Mesenchymal stem cell (in vitro differentiated cells and primary cell): ENCODE data around the gene TRIAP1.

ENCODE experiments used
- DNase-seq: peaks from one replicate; pipeline ENCODE4 v3.0.0-alpha.2; 2013
- H2AFZ ChIP-seq: one replicate; pipeline ENCODE4 v1.6.1; 2013; ENCODE audit warnings: low read depth, mild to moderate bottlenecking, control low read depth, inconsistent platforms, low read length, moderate library complexity
- H2AK5ac ChIP-seq: 2 replicates; pipeline ENCODE4 v1.6.1; 2013; ENCODE audit warnings: low read length, moderate library complexity, mild to moderate bottlenecking, inconsistent platforms; ENCODE audit not compliant: severe bottlenecking
- H2BK120ac ChIP-seq: one replicate; pipeline ENCODE4 v1.6.1; 2013; ENCODE audit warnings: low read depth, mild to moderate bottlenecking, inconsistent platforms, low read length, moderate library complexity
- H2BK12ac ChIP-seq, 2 experiments: one replicate each; pipeline ENCODE4 v1.6.1; 2013; ENCODE audit warnings: inconsistent platforms in 2 of 2, low read length in 2 of 2, mild to moderate bottlenecking in 2 of 2, moderate library complexity in 2 of 2, control low read depth in 1 of 2
- H2BK15ac ChIP-seq: one replicate; pipeline ENCODE4 v1.6.1; 2013; ENCODE audit warnings: mild to moderate bottlenecking, low read depth, inconsistent platforms; ENCODE audit not compliant: poor library complexity, severe bottlenecking
- H2BK5ac ChIP-seq: 2 replicates; pipeline ENCODE4 v1.6.1; 2013; ENCODE audit warnings: low read depth, mild to moderate bottlenecking, low read length, control low read depth, inconsistent platforms; ENCODE audit not compliant: poor library complexity, severe bottlenecking
- H3K14ac ChIP-seq, 2 experiments: one replicate each; pipeline ENCODE4 v1.6.1; 2013; ENCODE audit warnings: inconsistent platforms in 2 of 2, low read length in 2 of 2, control low read depth in 1 of 2, mild to moderate bottlenecking in 1 of 2, moderate library complexity in 1 of 2
- H3K18ac ChIP-seq, 2 experiments: one replicate each; pipeline ENCODE4 v1.6.1; 2013; ENCODE audit warnings: inconsistent platforms in 2 of 2, low read length in 2 of 2, control low read depth in 1 of 2, low read depth in 1 of 2, mild to moderate bottlenecking in 1 of 2
- H3K23ac ChIP-seq, 2 experiments: one replicate each; pipeline ENCODE4 v1.6.1; 2013; ENCODE audit warnings: inconsistent platforms in 2 of 2, low read length in 2 of 2, mild to moderate bottlenecking in 2 of 2, moderate library complexity in 2 of 2, control low read depth in 1 of 2
- H3K27ac ChIP-seq: 2 replicates; pipeline ENCODE4 v1.5.1; 2013; ENCODE audit warnings: mild to moderate bottlenecking, moderate library complexity, low read length, control low read depth, inconsistent platforms; ENCODE audit not compliant: poor library complexity, severe bottlenecking
- H3K27me3 ChIP-seq, 2 experiments: 2 replicates each; pipeline versions ENCODE4 v1.6.1 to v1.7.0; 2013; ENCODE audit warnings: low read length in 2 of 2, mild to moderate bottlenecking in 2 of 2, moderate library complexity in 2 of 2, control low read depth in 1 of 2, inconsistent platforms in 1 of 2; ENCODE audit not compliant: control insufficient read depth in 1 of 2, insufficient read depth in 1 of 2
- H3K36me3 ChIP-seq, 2 experiments: 2 replicates each; pipeline versions ENCODE4 v1.6.1 to v1.7.0; 2013; ENCODE audit warnings: low read length in 2 of 2, control low read depth in 1 of 2, inconsistent platforms in 1 of 2, low read depth in 1 of 2, mild to moderate bottlenecking in 1 of 2; ENCODE audit not compliant: insufficient read depth in 2 of 2, control insufficient read depth in 1 of 2
- H3K4ac ChIP-seq, 2 experiments: one replicate each; pipeline ENCODE4 v1.6.1; 2013; ENCODE audit warnings: inconsistent platforms in 2 of 2, low read length in 2 of 2, mild to moderate bottlenecking in 2 of 2, moderate library complexity in 2 of 2, control low read depth in 1 of 2, low read depth in 1 of 2
- H3K4me1 ChIP-seq: 2 replicates; pipeline ENCODE4 v1.6.1; 2013; ENCODE audit warnings: low read depth, low read length, control low read depth; ENCODE audit not compliant: control insufficient read depth, insufficient read depth
- H3K4me2 ChIP-seq: 2 replicates; pipeline ENCODE4 v1.6.1; 2013; ENCODE audit warnings: low read length, mild to moderate bottlenecking, inconsistent platforms; ENCODE audit not compliant: poor library complexity, severe bottlenecking
- H3K4me3 ChIP-seq, 2 experiments: 2 replicates each; pipeline versions ENCODE4 v1.5.1 to v1.7.0; 2013; ENCODE audit warnings: low read length in 2 of 2, mild to moderate bottlenecking in 2 of 2, control low read depth in 1 of 2, low read depth in 1 of 2; ENCODE audit not compliant: insufficient read depth in 1 of 2
- H3K79me1 ChIP-seq: replicated peaks from 2 replicates; pipeline ENCODE4 v1.6.1; 2013; ENCODE audit warnings: mild to moderate bottlenecking, control low read depth, low read length, inconsistent platforms; ENCODE audit not compliant: poor library complexity, severe bottlenecking
- H3K9ac ChIP-seq: 2 replicates; pipeline ENCODE4 v1.7.0; 2013; ENCODE audit warnings: mild to moderate bottlenecking, low read length, moderate library complexity
- H3K9me3 ChIP-seq: 2 replicates; pipeline ENCODE4 v1.7.0; 2013; ENCODE audit warnings: mild to moderate bottlenecking, low read length; ENCODE audit not compliant: control insufficient read depth
- H4K8ac ChIP-seq: one replicate; pipeline ENCODE4 v1.6.1; 2013; ENCODE audit warnings: inconsistent platforms, mild to moderate bottlenecking, low read length, moderate library complexity
- H4K91ac ChIP-seq: one replicate; pipeline ENCODE4 v1.6.1; 2013; ENCODE audit warnings: mild to moderate bottlenecking, low read length, inconsistent platforms
- WGBS: methylation state at CpG from one replicate; pipeline ENCODE4 v1.1.7; 2013; ENCODE audit warnings: mixed read lengths; 5-methylcytosine and 5-hydroxymethylcytosine counted together

The TRIAP1 gene

DNA sequence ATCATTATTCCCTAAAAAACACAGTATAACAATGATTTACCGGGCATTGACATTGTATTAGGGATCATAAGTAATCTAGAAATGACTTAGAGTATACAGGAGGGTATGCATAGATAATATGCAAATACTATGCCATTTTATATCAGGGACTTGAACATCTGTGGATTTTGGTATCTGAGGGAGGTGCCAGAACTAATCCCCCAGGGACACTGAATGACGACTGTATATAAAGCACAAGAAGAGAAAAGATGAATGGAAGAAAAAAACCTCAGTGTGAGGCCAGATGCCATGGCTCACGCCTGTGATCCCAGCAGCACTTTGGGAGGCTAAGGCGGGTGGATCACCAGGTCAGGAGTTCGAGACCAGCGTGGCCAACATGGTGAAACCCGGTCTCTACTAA lies 33.8 kb downstream of the TRIAP1 start:
- Histone ChIP-seq H2BK120ac (no peak overlapping the region), H3K4me1 (no peaks in the 10 kb centered on the region), H3K14ac (no peak overlapping the region), H3K79me1 (no peaks in the 10 kb centered on the region), H3K36me3 (no peaks in the 10 kb centered on the region), H3K4me2 (no peak overlapping the region), H2BK15ac (no peak overlapping the region), H2BK5ac (no peak overlapping the region), H3K23ac (no peak overlapping the region), H3K27ac (no peak overlapping the region), H3K4me3 (no peak overlapping the region), H3K18ac (no peak overlapping the region), H3K9ac (no peak overlapping the region), H2AFZ (no peak overlapping the region), H3K27me3 (peaks cover 0 to 10% of the 10 kb centered on the region in 2 experiments), H4K8ac (no peak overlapping the region), H3K4ac (no peak overlapping the region), H3K9me3 (no peaks in the 10 kb centered on the region), H4K91ac (no peak overlapping the region), H2AK5ac (no peak overlapping the region), H2BK12ac (no peak overlapping the region)
- DNase-seq = no peak
- 92% methylated on average over 6 of the region's 7 CpGs for WGBS

DNA sequence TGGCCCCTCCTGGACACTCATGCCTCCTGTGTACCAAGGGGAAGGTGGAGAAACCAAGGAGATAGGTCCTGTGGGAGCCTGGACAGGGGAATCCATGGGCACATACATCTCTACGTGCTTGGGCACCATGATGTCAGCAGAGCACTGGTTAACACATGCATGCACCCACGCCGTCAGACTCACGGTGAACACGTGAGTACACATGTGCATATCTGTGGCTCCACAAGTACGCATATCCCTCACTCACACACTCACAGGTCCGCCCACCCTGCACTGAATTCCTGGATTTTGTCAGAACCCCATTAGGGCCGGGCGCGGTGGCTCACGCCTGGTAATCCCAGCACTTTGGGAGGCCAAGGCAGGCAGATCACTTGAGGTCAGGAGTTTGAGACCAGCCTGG lies 37.4 kb downstream of the TRIAP1 start:
- no peaks in the 10 kb centered on the region for H3K79me1 ChIP-seq
- no peak overlapping the region for H4K91ac ChIP-seq
- no peak overlapping the region for H3K4me3 ChIP-seq
- no peak overlapping the region for H3K18ac ChIP-seq
- H3K23ac ChIP-seq = no peak overlapping the region
- DNase-seq = no peak
- H3K9me3 ChIP-seq = no peaks in the 10 kb centered on the region
- H2AK5ac ChIP-seq = no peak overlapping the region
- H3K14ac ChIP-seq = no peak overlapping the region
- H3K27ac ChIP-seq = no peak overlapping the region
- no peak overlapping the region for H3K9ac ChIP-seq
- no peak overlapping the region for H3K4me2 ChIP-seq
- no peak overlapping the region for H4K8ac ChIP-seq
- no peaks in the 10 kb centered on the region for H3K4me1 ChIP-seq
- WGBS = 95% methylated on average over 11 of the region's 11 CpGs
- no peak overlapping the region for H2BK12ac ChIP-seq
- H3K27me3 ChIP-seq = peaks cover 0 to 16% of the 10 kb centered on the region in 2 experiments
- no peak overlapping the region for H2BK15ac ChIP-seq
- no peak overlapping the region for H3K4ac ChIP-seq
- no peak overlapping the region for H2BK5ac ChIP-seq
- no peaks in the 10 kb centered on the region for H3K36me3 ChIP-seq
- no peak overlapping the region for H2BK120ac ChIP-seq
- no peak overlapping the region for H2AFZ ChIP-seq

DNA sequence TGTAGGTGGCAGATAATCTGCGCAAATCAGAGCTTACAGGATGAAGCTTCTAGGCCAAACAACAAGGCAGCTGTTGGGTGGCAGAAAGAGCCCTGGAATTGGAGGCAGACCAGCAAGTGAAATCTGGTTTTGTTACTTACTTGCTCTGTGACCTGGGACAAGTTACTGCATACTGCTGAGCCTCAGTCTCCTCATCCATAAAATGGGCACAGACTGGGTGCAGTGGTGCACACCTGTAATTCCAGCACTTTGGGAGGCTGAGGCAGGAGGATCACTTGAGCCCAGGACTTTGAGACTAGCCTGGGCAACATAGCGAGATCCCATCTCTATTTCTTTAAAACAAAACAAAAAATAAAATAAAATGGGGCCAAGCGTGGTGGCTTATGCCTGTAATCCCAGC lies 39.6 kb downstream of the TRIAP1 start:
- H2BK120ac ChIP-seq = no peak overlapping the region
- no peaks in the 10 kb centered on the region for H3K4me1 ChIP-seq
- no peak for DNase-seq
- H3K23ac ChIP-seq = no peak overlapping the region
- H3K4ac ChIP-seq = no peak overlapping the region
- H2AK5ac ChIP-seq = no peak overlapping the region
- no peak overlapping the region for H3K27ac ChIP-seq
- no peak overlapping the region for H4K8ac ChIP-seq
- H3K79me1 ChIP-seq = no peaks in the 10 kb centered on the region
- no peak overlapping the region for H2BK15ac ChIP-seq
- no peak overlapping the region for H2BK12ac ChIP-seq
- no peak overlapping the region for H3K4me2 ChIP-seq
- no peak overlapping the region for H2AFZ ChIP-seq
- H3K18ac ChIP-seq = no peak overlapping the region
- no peak overlapping the region for H3K14ac ChIP-seq
- no peak overlapping the region for H2BK5ac ChIP-seq
- no peak overlapping the region for H3K4me3 ChIP-seq
- no peak overlapping the region for H3K9ac ChIP-seq
- H3K9me3 ChIP-seq = no peaks in the 10 kb centered on the region
- peaks cover 11 to 20% of the 10 kb centered on the region in 2 experiments for H3K27me3 ChIP-seq
- 95% methylated on average over 2 of the region's 3 CpGs for WGBS
- no peak overlapping the region for H4K91ac ChIP-seq
- no peaks in the 10 kb centered on the region for H3K36me3 ChIP-seq

DNA sequence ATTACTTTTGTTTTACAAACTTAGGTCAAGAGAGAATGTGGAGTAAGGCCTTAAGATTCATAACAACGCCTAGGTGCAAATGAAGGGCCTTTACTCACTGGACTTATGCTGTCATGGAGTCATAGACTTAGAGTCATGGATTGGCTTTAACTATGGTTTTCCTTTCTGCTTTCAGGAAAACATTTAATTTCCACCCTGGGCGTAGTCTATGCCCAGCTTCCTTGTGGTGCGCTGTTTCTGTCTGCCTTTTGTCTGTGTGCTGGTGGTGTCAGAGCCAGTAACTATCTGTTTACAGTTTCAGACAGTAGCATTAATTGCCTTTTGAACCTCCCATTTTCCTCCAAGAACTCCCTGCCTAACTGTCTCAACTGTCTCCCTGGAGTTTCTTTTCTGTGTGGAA lies 40.1 kb downstream of the TRIAP1 start:
- H3K4ac ChIP-seq = no peak overlapping the region

More for the DNA sequence above, 40.1 kb downstream of the TRIAP1 start:
- H2BK12ac ChIP-seq = no peak overlapping the region
- 93% methylated on average over 2 of the region's 3 CpGs for WGBS
- H2BK120ac ChIP-seq = no peak overlapping the region
- H3K9ac ChIP-seq = no peak overlapping the region
- H3K23ac ChIP-seq = no peak overlapping the region
- H3K27me3 ChIP-seq = peaks cover 11 to 20% of the 10 kb centered on the region in 2 experiments
- H3K27ac ChIP-seq = no peak overlapping the region
- no peak overlapping the region for H3K4me2 ChIP-seq
- H2AK5ac ChIP-seq = no peak overlapping the region
- H4K91ac ChIP-seq = no peak overlapping the region
- no peak overlapping the region for H4K8ac ChIP-seq
- H3K14ac ChIP-seq = no peak overlapping the region
- H3K4me3 ChIP-seq = no peak overlapping the region
- H3K79me1 ChIP-seq = no peaks in the 10 kb centered on the region
- no peaks in the 10 kb centered on the region for H3K36me3 ChIP-seq
- H2BK15ac ChIP-seq = no peak overlapping the region
- no peak overlapping the region for H2AFZ ChIP-seq
- H2BK5ac ChIP-seq = no peak overlapping the region
- H3K9me3 ChIP-seq = no peaks in the 10 kb centered on the region
- no peak for DNase-seq
- no peaks in the 10 kb centered on the region for H3K4me1 ChIP-seq
- no peak overlapping the region for H3K18ac ChIP-seq
